ENCODE measurements around the gene ADD1.
"Not testable (repeated sequence)": the region's sequence is repeated elsewhere in the genome, so short reads cannot be mapped to it uniquely, and the experiment has no call there.

Gene ADD1

DNA sequence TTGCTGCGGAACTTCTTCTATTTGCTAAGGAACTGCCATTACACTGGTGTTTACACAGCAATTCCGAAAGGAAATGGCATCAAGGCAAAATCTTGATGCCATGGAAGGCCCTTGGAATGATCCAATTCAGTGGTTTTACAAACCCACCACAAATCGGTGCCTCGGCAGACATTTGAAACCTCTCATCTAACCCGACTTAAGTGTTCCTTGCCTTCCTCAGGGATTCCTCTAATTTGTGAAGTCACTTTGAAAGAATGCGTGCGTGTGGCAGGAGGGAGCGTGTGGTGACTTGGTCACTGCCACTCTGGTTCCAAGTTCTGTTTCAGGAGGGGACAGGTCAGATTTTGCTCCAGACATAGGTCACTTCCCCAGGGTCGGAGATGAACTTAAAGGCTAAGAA, 114.8 kb downstream of the ADD1 start:
- TF ChIP-seq Cebpa-rat (IDR thresholded peaks at IDR 0.05), result no peak
- Histone ChIP-seq H3K4me1 (peaks cover 10% of the 10 kb centered on the region), H3K9ac (no peak overlapping the region), H3K27ac (no peak overlapping the region), H3K4me3 (no peak overlapping the region), H3K4me2 (no peak overlapping the region), H4K20me1 (peaks cover 88% of the 10 kb centered on the region), H3K27me3 (no peaks in the 10 kb centered on the region), H3K36me3 (peaks cover 69% of the 10 kb centered on the region), H3K9me3 (no peaks in the 10 kb centered on the region)

DNA sequence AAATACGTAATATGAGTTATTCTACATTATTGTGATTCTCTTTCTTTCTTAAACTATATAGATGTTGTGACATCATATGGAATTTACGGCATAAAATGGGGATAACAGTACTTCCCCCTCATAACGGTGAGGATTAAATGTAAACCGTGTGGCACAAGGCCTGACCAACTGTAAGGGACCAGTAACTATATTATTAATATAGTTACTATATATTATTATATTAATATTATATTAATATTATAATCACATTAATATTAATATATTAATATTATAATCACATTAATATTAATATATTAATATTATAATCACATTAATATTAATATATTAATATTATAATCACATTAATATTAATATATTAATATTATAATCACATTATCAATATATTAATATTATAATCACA, 116.8 kb downstream of the ADD1 start:
- peaks cover 68% of the 10 kb centered on the region for H4K20me1 ChIP-seq
- H3K4me1 ChIP-seq, result peaks cover 23% of the 10 kb centered on the region
- H3K27ac ChIP-seq, H3K27me3 ChIP-seq, H3K9me3 ChIP-seq, H3K4me3 ChIP-seq, H3K9ac ChIP-seq, H3K4me2 ChIP-seq: not testable (repeated sequence)
- peaks cover 49% of the 10 kb centered on the region for H3K36me3 ChIP-seq

DNA sequence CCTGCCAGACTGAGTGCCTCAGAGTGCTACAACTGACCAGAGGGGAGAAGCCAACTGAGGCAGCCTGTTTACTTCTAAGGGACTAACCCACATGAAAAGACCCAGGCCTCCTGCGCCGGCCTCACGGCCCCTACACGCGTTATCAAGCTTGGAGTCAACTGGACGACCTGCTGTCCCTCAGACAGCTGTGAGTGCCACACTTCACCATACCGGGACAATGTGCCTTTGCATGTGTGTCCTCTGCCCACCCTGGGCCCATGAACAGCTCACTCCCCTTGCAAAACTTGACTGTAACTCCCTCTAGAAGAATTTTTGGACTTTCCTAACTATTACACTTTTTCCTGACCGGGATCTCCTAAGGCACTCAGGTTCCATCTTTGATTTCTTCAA, 117.8 kb downstream of the ADD1 start:
- no peak for TF ChIP-seq Cebpa-rat (IDR thresholded peaks at IDR 0.05)
- Histone ChIP-seq H3K27me3 (no peaks in the 10 kb centered on the region), H3K36me3 (peaks cover 39% of the 10 kb centered on the region), H3K4me1 (peaks cover 27% of the 10 kb centered on the region), H3K4me2 (peak overlapping the region; percentile 92), H3K4me3 (peak overlapping the region; percentile 82), H4K20me1 (peaks cover 58% of the 10 kb centered on the region), H3K9me3 (no peaks in the 10 kb centered on the region), H3K9ac (peak overlapping the region; percentile 96), H3K27ac (peak overlapping the region; percentile 94; the same call in 1 of the 2 replicates)

DNA sequence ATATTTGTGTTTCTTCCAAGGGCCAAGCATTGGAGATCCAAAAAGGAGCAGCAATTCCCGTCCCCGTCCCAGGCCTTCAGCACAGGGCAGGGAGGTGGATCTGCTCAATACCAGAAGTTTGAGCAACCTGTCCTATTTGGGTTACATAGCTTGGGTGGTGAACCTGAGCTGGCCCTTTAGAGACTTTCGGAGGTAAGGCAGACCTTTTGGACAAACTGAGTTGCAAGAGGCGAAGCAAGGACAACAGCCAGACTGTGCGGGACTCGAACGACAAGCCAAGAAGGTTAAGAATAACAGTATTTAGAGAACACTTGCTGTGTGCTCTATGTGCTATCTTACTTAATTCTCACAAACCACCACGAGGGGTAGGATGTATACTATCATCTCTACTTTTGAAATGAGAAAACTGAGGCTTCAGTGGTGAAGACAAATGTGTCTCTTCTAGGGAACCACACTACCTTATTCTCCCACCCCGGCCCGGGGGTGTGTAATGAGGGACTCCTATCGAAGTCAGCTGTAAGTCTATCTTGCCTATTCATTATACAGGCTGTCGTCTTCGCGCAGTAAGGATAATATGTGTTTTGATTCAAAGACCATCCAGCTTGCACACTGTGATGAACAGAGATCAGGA, 118.3 kb downstream of the ADD1 start:
- Histone ChIP-seq H3K27ac (peak overlapping the region; percentile 94), H3K36me3 (peaks cover 34% of the 10 kb centered on the region), H3K4me1 (peaks cover 27% of the 10 kb centered on the region)

DNA sequence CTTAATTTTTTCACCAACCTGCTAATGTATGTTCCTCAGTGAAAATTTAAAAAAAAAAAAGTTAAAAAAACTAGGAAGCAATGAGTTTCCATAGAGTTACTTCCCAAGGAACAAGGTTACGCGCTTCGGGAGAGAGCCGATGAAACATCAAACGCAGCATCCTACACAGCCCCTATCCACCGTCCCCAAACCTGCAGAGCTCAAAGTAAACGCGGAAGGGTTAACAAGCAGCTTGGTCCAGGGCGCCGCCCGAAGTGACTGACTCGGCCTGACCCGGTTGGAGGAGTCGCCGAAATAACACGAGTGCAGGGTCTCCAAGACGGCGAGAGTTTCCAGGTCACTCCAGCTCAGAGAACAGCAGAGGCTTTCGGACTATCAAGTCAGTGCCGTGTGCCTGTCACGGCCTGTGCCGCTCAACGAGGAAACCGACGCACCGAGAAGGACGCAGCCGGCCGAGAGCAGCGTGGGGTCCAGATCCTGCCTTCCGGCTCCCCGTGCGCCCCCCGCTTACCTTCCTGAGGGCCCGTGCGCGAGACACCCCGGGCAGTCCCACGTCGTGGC, 119.0 kb downstream of the ADD1 start:
- Histone ChIP-seq H3K27ac (peak overlapping the region; percentile 94), H3K36me3 (peaks cover 26% of the 10 kb centered on the region), H3K4me2 (peak overlapping the region; percentile 92), H3K9ac (peak overlapping the region; percentile 96), H4K20me1 (peaks cover 45% of the 10 kb centered on the region), H3K27me3 (no peaks in the 10 kb centered on the region), H3K4me1 (peaks cover 27% of the 10 kb centered on the region), H3K9me3 (no peaks in the 10 kb centered on the region), H3K4me3 (peak overlapping the region; percentile 82)
- TF ChIP-seq Cebpa-rat (IDR thresholded peaks at IDR 0.05), result no peak

More for the DNA sequence above, 118.3 kb downstream of the ADD1 start:
- Histone ChIP-seq H3K9me3 (no peaks in the 10 kb centered on the region), H3K27me3 (no peaks in the 10 kb centered on the region), H4K20me1 (peaks cover 53% of the 10 kb centered on the region), H3K4me2 (peak overlapping the region; percentile 92), H3K4me3 (peak overlapping the region; percentile 82), H3K9ac (peak overlapping the region; percentile 96)
- TF ChIP-seq Cebpa-rat (IDR thresholded peaks at IDR 0.05), result no peak

DNA sequence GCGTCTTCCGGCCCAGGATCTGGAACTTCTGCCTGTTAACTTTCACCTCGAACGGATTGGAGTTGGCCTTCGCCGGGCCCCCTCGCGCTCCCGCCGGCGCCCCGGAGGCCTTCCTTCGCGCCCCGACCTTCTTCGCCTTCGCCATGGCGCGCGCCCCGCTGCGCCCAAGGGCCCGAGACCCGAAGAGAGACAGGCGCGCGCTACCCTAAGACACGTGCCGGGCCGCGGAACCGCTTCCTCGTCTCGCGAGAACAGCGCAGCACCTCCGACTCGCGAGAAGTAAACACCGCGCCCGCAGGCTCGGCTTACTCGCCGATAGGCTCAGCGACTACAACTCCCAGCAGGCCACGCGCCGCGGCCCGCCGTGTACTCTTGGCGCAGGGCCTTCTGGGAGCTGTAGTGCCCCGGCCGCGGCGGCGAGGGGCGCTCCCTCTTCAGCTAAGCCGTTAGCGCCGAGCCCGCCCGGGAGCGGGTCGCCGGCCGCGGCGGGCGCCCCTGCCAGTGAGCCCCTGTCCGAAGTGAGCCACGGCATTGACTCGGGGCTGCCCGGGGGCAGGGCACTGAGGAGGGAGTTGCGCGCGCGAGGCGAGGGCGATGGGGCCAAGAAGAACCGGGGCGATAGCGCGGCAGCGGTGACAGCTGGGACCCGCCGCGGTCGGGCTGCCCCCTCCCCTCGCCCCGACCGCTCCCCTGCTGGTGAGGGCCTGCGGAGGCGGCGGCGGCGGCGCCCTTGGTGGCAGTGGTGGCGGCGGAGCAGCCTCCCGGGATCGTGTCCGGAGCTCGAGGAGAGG, 119.7 kb downstream of the ADD1 start, which contains the start of the genes GRK4 and NOP14:
TSS of gene GRK4 (plus strand) at position 397 of the 791 bp plus-strand sequence. CDS start 500 bp downstream, outside the sequence.
TSS of gene NOP14 (minus strand) at position 232 of the 791 bp plus-strand sequence. CDS start at position 145, 87 bp downstream.
- no peaks in the 10 kb centered on the region for H3K9me3 ChIP-seq
- H3K36me3 ChIP-seq, result peaks cover 19% of the 10 kb centered on the region
- peak within 1 kb of the TSS; percentile 96 for H3K9ac ChIP-seq
- H3K4me3 ChIP-seq, result peak within 1 kb of the TSS; percentile 82
- peak within 1 kb of the TSS; percentile 94 for H3K27ac ChIP-seq
- peak within 1 kb of the TSS; percentile 94 for H3K4me2 ChIP-seq
- TF ChIP-seq Cebpa-rat (IDR thresholded peaks at IDR 0.05), result no peak
- no peaks in the 10 kb centered on the region for H3K27me3 ChIP-seq
- H4K20me1 ChIP-seq, result peaks cover 39% of the 10 kb centered on the region
- peaks cover 27% of the 10 kb centered on the region for H3K4me1 ChIP-seq

DNA sequence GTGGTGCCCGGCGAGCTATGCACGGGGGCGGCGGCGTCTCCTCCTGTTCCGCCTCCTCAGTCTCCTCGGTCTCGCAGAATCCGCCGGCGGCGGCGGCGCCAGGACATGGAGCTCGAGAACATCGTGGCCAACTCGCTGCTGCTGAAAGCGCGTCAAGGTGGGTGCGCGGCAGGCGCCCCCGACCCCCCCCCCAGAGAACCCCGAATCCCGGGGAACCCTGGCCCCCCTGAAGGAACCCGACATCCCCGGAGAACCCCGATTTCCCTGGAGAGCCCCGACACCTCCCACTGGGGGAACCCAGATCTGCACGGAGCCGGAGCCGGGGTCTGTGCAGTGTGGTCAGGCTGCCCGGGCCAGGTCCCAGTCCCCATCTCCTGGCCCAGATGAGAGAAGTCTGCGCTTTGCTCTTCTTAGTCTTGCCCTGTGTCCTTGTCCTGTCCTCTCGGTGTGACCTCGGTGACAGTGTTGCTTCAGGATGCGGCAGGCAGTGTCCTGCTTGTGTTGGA, 120.4 kb downstream of the ADD1 start:
- TF ChIP-seq Cebpa-rat (IDR thresholded peaks at IDR 0.05), result no peak
- Histone ChIP-seq H3K36me3 (peaks cover 13% of the 10 kb centered on the region), H3K4me3 (peak overlapping the region; percentile 82), H3K27ac (peak overlapping the region; percentile 94), H3K4me1 (peaks cover 27% of the 10 kb centered on the region), H3K9ac (peak overlapping the region; percentile 96), H4K20me1 (peaks cover 32% of the 10 kb centered on the region), H3K27me3 (no peaks in the 10 kb centered on the region), H3K9me3 (no peaks in the 10 kb centered on the region), H3K4me2 (peak overlapping the region; percentile 94)

DNA sequence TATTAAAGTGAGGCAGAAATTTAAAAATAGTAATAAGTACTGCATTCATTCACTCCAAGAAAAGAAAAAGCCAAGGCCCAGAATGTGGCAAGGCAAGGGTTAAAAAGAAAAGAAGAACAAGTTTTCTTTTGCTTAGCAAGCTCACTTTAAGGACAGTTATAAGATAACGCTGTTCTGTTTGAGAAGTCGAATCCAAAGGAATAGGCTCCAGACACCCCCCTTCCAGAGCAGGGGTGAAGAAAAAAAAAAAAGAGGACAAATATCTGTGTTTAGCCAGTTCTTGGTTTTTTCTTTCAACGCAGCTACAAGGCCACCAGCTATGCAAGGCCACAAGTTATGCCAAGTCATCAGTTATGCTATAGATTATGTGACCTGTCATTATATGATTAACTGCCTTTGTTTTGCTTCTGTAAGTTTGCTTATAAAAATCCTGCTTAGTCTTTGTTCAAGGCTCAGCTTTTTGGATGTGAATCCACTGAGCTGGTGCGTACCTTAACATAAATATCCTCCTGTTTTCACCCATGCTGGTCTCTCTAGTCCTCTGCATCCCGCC, 121.1 kb downstream of the ADD1 start:
- Histone ChIP-seq H3K9ac (peak overlapping the region; percentile 96), H3K9me3 (no peaks in the 10 kb centered on the region)

DNA sequence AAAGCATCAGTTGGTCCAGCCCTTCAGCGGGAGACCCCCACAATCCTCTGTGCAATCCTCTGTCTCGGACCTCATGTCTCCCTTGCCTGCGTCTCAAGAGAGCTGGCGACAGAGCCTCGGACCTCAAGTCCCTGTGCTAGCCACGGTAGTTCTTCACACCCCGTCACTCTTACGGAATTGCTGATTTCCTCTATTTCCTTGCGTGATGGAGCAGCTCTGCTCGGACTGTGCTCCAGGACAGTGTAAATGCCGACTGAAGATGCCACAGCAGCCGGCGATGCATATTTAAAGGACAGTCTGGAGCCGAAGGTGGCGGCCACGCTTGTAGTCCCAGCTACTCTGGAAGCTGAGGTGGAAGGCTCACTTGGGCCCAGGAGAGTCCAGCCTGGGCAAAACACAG, 121.6 kb downstream of the ADD1 start:
- Histone ChIP-seq H3K27me3 (no peaks in the 10 kb centered on the region), H3K27ac (no peak overlapping the region), H3K4me3 (peak overlapping the region; percentile 82; the same call in 1 of the 2 replicates), H3K9me3 (no peaks in the 10 kb centered on the region), H3K4me2 (peak overlapping the region; percentile 94), H3K9ac (no peak overlapping the region; the same call in 1 of the 2 replicates), H3K36me3 (peaks cover under 1% of the 10 kb centered on the region), H3K4me1 (peaks cover 27% of the 10 kb centered on the region), H4K20me1 (peaks cover 20% of the 10 kb centered on the region)
- TF ChIP-seq Cebpa-rat (IDR thresholded peaks at IDR 0.05), result no peak

More for the DNA sequence above, 121.1 kb downstream of the ADD1 start:
- H3K4me2 ChIP-seq, result peak overlapping the region; percentile 94
- H3K27me3 ChIP-seq, result no peaks in the 10 kb centered on the region
- peaks cover 24% of the 10 kb centered on the region for H4K20me1 ChIP-seq
- peak overlapping the region; percentile 82 for H3K4me3 ChIP-seq
- peaks cover 27% of the 10 kb centered on the region for H3K4me1 ChIP-seq
- no peak overlapping the region for H3K27ac ChIP-seq
- H3K36me3 ChIP-seq, result peaks cover 5% of the 10 kb centered on the region
- TF ChIP-seq Cebpa-rat (IDR thresholded peaks at IDR 0.05), result no peak

Data from BLaER1 (cell line).